CD4-positive, alpha-beta T cell treated with Interleukin-6 at 100 ng/mL for 8 hours (primary cell): ENCODE data around the gene NUP62CL.

Experiments
- DNase-seq: peaks from one replicate; pipeline ENCODE4 v3.0.0-alpha.2; 2020; ENCODE audit warnings: mixed read lengths, low spot score

NUP62CL gene

DNA sequence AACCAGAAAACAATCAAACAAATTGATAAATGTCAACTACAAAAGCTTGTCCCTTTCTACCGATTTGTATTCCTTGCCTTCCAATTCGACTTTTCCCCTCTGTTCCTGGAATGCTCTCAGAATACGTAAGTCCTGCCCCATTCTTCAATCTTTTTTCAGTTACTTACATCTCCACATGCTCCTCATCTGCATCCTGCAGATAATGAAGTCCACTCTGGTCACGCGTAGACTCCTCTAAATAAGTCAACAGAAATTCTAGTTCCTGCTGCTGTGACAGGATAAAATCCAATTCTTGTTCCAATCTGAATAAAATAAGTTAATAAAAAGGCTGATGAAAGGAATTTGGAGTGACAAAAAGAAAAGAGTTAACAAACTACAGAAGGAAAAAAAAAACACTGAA, 53.2 kb downstream of the NUP62CL start:
- no peak for DNase-seq

DNA sequence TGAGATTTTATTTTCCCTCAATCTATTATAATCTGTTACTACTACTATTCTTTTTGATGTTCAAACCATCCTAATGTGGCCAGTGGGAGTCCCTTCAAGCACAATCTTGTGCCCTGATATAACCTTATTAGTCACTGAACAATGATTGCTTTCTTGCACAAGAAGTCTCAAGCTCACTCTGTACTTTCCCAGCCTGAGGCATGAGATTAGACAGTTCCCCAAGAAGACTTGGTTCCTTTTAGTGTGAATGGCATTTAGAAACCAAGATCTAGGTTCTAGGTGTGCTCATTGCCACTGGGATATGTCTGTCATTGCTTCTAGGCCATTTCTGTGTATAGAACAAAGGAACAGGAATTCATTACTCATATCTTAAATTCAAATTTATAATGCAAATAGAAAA, 59.6 kb downstream of the NUP62CL start:
- DNase-seq, result no peak

- DNase-seq, result no peak
Observed at GRCh38 chrX:107135965-107136307, 70.3 kb downstream of the NUP62CL start.

DNA sequence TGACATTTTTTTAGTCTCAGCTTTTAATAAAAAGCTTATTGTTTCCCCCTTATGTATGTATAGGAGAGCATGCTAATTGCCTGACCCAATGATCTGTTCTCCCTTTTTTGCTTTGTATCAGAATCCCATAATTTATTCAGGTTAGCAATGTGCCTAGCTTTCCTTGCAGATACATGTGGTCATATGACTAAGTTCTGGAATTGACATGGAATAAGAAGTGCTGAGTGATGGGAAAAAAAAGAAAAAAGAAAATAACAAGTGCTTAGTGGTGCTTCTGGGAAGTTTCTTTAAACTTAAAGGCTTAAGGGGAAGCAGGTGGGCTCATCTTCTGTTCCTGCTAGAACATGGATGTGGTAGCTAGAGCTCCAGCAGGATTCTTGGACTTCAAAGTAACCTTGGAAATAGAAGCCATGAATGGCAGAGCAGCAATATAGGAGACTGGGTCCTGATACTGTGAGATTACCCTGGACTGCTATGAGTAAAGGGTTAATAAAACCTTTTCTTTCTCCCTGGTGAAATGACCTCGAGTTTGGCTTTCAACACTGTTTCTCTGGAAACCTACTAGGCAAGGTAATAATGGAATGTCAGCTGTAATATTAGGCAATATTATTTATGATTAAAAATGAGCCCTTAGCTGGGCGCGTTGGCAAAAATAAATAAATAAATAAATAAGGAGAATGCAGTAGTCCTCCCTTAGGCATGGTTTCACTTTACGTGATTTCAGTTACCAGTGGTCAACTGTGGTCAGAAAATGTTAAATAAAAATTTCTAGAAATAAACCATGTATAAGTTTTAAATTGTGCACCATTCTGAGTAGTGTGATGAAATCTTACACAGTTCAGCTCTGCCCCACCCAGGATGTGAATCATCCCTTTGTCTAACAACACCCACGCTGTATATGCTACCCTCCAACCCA, 70.9 kb downstream of the NUP62CL start:
- DNase-seq, result no peak

DNA sequence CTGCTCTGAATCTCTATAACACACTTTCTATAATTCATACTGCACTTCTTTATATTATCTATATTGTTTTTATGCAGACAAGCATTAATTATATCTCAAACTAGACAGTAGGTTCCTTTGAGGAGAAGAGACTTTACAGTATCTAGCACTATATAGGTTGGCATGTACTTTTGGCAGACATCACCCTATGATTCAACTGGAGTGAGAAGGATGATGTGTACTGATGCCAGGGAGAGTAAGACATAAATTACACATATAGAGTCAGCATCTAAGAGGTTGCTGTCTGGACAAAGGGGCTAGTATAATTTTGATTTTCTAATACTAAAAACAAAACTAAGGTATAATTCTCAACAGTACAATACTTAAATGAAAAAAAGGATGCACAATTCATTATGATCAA, 82.5 kb downstream of the NUP62CL start:
- no peak for DNase-seq

GRCh38 chrX:107119283-107119682, 87.0 kb downstream of the NUP62CL start:
- DNase-seq, result no peak

DNA sequence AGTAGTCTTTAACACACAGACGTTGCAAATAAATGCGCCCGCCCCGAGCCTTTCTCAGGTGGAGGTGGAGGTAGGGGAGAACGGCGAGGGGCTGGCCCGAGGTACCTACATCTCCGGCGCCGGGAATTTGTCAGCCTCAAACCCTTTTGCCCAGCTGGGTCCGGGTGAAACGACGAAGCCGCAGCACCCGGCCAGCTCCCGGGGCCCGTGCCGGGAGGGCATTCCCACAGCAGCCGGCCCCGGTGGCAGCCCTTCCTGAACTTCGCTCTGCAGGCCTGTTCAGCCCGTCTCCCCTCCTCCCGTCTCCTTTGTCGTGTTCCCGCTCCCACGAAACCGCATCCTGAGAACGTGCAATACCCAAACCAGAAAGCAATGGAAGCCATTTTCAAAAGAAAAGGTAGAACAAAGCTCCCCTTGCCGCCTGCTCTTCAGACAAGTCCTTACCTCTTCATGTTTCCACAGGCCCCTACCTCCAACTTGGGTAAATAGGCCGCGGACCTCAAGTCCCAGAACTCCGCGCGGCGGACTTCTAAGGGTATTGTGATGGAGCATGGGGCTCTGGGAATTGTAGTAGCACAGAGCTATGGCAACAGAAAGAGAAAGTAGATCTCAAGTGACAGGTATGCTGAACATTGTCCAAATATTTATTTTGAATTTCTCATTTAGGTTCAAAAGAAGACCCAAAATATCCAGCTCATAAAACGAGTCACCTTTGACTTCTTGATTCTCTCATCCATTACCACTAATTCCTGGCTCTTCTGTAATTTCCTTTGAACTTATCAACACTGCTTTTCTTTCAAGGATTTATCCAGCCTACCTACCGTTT, 87.7 kb downstream of the NUP62CL start, which contains the start of gene RBM41:
Gene RBM41, minus strand, starts transcription at position 501 of the 826 bp plus-strand sequence. Its CDS starts 49 bp downstream, at position 452.
- peak; percentile 71 for DNase-seq

GRCh38 chrX:107117993-107118321, 88.3 kb downstream of the NUP62CL start:
- no peak for DNase-seq

DNA sequence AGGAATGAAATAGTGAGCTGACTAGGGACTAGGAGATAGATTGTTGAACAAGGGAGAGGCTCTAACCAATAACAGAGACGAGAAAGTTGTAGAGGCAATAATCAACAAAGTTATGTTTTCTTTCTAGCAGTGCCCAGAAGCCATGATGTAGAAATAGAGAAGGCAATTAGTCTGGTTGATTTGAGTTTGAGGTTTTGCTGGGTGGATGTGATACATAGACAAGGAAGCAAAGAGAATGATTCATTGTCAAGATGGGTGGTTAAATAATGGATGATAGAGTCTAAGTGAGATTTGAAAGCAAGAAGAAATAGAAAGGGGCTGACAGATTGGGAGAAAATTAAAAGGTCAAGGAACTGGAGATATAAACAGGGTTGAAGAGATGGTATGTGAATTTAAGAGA, 98.8 kb downstream of the NUP62CL start:
- DNase-seq, result no peak

DNA sequence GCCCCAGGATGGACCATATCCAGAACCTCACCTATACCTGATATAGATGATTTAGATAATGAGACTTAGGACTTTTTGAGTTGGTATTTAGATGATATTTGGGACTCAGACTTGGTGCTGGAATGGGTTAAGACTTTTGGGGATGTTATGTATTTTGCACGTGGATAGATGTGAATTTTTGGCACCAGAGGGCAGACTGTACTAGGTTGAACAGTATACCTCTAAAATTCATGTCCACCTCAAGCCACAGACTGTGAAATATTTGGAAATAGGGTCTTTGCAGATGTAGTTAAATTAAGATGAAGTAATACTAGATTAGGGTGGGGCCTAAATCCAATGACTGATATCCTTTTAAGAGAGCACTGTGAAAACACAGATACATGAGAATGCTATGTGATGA, 103.3 kb downstream of the NUP62CL start:
- DNase-seq, result no peak

DNA sequence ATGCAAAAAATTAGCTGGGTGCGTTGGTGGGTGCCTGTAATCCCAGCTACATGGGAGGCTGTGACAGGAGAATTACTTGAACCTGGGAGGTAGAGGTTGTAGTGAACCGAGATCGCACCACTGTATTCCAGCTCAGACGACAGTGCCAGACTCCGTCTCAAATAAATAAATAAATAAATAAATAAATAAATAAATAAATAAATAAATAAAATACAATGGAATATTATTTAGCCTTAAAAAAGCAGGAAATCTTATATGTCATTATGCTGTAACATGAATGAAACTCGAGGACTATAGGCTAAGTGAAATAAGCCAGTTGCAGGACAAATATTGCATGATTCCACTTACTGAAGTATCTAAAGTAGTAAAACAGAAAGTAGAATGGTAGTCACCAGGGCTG, 130.1 kb downstream of the NUP62CL start:
- DNase-seq, result no peak
